ENCODE results near the gene CD55. TPM values are rescaled to one million over a fixed set of nuclear protein-coding genes. Genes with fewer than 3 reads are reported as not detected.

Gene CD55, protein sequence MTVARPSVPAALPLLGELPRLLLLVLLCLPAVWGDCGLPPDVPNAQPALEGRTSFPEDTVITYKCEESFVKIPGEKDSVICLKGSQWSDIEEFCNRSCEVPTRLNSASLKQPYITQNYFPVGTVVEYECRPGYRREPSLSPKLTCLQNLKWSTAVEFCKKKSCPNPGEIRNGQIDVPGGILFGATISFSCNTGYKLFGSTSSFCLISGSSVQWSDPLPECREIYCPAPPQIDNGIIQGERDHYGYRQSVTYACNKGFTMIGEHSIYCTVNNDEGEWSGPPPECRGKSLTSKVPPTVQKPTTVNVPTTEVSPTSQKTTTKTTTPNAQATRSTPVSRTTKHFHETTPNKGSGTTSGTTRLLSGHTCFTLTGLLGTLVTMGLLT
- total RNA-seq (2022; extraction: Qiagen RNA extraction; ENCODE audit: low read depth): 106 to 129 TPM (median 115 TPM) in 5 replicates

GRCh38 chr1:207321079-207321789, at the start of gene CD55:
Gene CD55 (plus strand): TSS chr1:207321678. CDS start chr1:207321766, 88 bp downstream.

Other genes starting within 250 kb of the CD55 start
- 0.93 to 2.0 TPM (median 1.2 TPM) in 5 replicates for gene C4BPB, start 232.8 kb upstream of the CD55 start, total RNA-seq (2022; extraction: Qiagen RNA extraction; ENCODE audit: low read depth)
- gene C4BPA, start 217.4 kb upstream of the CD55 start, total RNA-seq (2022; extraction: Qiagen RNA extraction; ENCODE audit: low read depth): 0.30 to 0.86 TPM (median 0.63 TPM) in 5 replicates
- not detected in 5 replicates for gene CR2, start 132.7 kb downstream of the CD55 start, total RNA-seq (2022; extraction: Qiagen RNA extraction; ENCODE audit: low read depth)
- gene CR1, start 174.5 kb downstream of the CD55 start, total RNA-seq (2022; extraction: Qiagen RNA extraction; ENCODE audit: low read depth): not detected in 5 replicates